Tibial artery (tissue), 4 donors: ENCODE measurements around the gene UFC1.

ENCODE experiments used
- DNase-seq, 2 donors: peaks; one replicate each; pipeline ENCODE4 v3.0.0-alpha.2; 2019
- H3K27ac ChIP-seq, 2 donors: fragments of 200-600 bp; sonication (generic) in 1 of 2; 1 replicate in 1 of 2; 2 replicates in 1 of 2; pipeline ENCODE4 v1.5.1; 2018 to 2019; ENCODE audit warnings: mild to moderate bottlenecking in 1 of 2
- H3K27me3 ChIP-seq, 2 donors: fragments of 200-600 bp; sonication (generic) in 1 of 2; one replicate each; pipeline versions ENCODE4 v1.5.1 to v1.6.0; 2016 to 2019
- H3K36me3 ChIP-seq, 3 donors: fragments of 200-600 bp; sonication (generic) in 2 of 3; one replicate each; pipeline ENCODE4 v1.5.1; 2016 to 2019; ENCODE audit warnings: mild to moderate bottlenecking in 2 of 3
- H3K4me1 ChIP-seq, 4 donors: fragments of 200-600 bp; sonication (generic) in 2 of 4; 1 replicate in 3 of 4; 2 replicates in 1 of 4; pipeline ENCODE4 v1.5.1; 2016 to 2019
- H3K4me3 ChIP-seq, 2 donors: fragments of 200-600 bp; sonication (generic) in 1 of 2; 1 replicate in 1 of 2; 2 replicates in 1 of 2; pipeline ENCODE4 v1.5.1; 2018 to 2019; ENCODE audit warnings: mild to moderate bottlenecking in 2 of 2
- H3K9me3 ChIP-seq, 3 donors: fragments of 200-600 bp; sonication (generic) in 1 of 3; one replicate each; pipeline ENCODE4 v1.5.1; 2016 to 2019
- intact Hi-C: fragments of 100-400 bp; cut with DNase I; formaldehyde crosslinking; loops from one replicate; pipeline ENCODE4 v1.15.0; 2023; ENCODE audit warnings: low total_unique reads
- TF ChIP-seq, protein P1 (sequence below), 2 experiments: fragments of 200-600 bp in 1 of 2; fragments of 450-650 bp in 1 of 2; IDR thresholded peaks; one replicate each; pipeline ENCODE4 v1.5.1; 2017 to 2019; ENCODE audit warnings: antibody characterized with exemption in 2 of 2, mild to moderate bottlenecking in 1 of 2, moderate library complexity in 1 of 2

UFC1 gene

GRCh38 chr1:161121042-161121650 is 32.6 kb upstream of the UFC1 start:
- Histone ChIP-seq H3K27ac (no peak overlapping the region), H3K27me3 (no peaks in the 10 kb centered on the region), H3K4me3 (no peak overlapping the region), H3K36me3 (peaks cover 38 to 66% (median 60%) of the 10 kb centered on the region in 3 donors), H3K9me3 (no peaks in the 10 kb centered on the region), H3K4me1 (peaks cover 0 to 37% (median 29%) of the 10 kb centered on the region in 4 donors)
- TF ChIP-seq, protein P1, sequence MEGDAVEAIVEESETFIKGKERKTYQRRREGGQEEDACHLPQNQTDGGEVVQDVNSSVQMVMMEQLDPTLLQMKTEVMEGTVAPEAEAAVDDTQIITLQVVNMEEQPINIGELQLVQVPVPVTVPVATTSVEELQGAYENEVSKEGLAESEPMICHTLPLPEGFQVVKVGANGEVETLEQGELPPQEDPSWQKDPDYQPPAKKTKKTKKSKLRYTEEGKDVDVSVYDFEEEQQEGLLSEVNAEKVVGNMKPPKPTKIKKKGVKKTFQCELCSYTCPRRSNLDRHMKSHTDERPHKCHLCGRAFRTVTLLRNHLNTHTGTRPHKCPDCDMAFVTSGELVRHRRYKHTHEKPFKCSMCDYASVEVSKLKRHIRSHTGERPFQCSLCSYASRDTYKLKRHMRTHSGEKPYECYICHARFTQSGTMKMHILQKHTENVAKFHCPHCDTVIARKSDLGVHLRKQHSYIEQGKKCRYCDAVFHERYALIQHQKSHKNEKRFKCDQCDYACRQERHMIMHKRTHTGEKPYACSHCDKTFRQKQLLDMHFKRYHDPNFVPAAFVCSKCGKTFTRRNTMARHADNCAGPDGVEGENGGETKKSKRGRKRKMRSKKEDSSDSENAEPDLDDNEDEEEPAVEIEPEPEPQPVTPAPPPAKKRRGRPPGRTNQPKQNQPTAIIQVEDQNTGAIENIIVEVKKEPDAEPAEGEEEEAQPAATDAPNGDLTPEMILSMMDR (IDR thresholded peaks at IDR 0.05) = no peak
- no peak for DNase-seq
- intact Hi-C loops = no loop called here

DNA sequence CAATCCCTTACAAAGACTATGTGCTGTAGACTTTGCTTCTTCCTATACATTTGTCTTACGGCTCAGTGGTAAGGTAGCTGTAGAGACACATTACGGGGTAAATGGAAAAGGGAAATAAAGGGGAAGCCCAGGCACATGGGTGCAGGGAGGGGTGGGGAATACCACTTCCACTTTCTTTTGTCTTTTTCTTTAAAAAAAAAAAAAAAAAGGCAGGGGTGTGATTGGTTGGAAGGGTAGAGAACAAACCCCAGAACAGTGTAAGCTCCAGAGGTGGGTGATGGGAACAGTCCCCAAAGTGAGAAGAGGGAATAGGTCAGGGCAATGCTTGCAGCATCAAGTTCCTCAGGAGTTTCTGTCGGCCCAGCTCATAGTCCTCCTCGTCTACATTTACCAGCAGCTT is 31.9 kb upstream of the UFC1 start:
- Histone ChIP-seq H3K36me3 (peaks cover 38 to 73% (median 66%) of the 10 kb centered on the region in 3 donors), H3K4me1 (peaks cover 0 to 30% (median 22%) of the 10 kb centered on the region in 4 donors), H3K4me3 (no peak overlapping the region), H3K27me3 (no peaks in the 10 kb centered on the region), H3K9me3 (no peaks in the 10 kb centered on the region), H3K27ac (no peak overlapping the region)
- TF ChIP-seq, protein P1 (IDR thresholded peaks at IDR 0.05) = no peak
- intact Hi-C loops = no loop called here
- no peak for DNase-seq

- no peak for DNase-seq
- Histone ChIP-seq H3K9me3 (no peaks in the 10 kb centered on the region), H3K4me1 (peaks cover 0 to 27% (median 20%) of the 10 kb centered on the region in 4 donors), H3K4me3 (no peak overlapping the region), H3K27ac (no peak overlapping the region), H3K27me3 (no peaks in the 10 kb centered on the region), H3K36me3 (peaks cover 38 to 84% (median 78%) of the 10 kb centered on the region in 3 donors)
- intact Hi-C loops = no loop called here
- TF ChIP-seq, protein P1 (IDR thresholded peaks at IDR 0.05) = no peak
Measured at GRCh38 chr1:161122967-161123366, 30.8 kb upstream of the UFC1 start.

DNA sequence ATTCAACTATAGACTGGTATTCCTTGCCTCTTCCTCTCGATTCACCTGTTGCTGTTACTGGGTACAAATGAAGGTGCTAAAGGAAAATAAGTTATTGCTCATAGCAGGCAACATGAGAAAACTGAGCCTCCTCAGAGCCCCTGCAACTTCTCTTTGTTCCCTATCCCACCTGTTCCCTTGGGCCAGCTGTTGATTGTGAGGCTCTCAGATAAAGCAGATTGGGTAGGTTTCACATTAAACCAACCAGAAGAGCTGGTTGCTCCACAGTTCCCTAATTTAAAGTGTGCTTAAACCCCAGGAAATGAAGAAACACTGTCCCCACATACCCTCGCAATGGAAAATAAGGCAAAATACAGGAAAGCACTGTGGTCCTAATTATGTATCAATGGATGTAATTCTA is 26.1 kb upstream of the UFC1 start:
- intact Hi-C loops = no loop called here
- H3K9me3 ChIP-seq = no peaks in the 10 kb centered on the region

GRCh38 chr1:161128591-161129420 is 25.0 kb upstream of the UFC1 start:
- intact Hi-C loops = no loop called here
- DNase-seq = no peak
- no peaks in the 10 kb centered on the region for H3K9me3 ChIP-seq
- no peak overlapping the region for H3K27ac ChIP-seq
- peaks cover 0 to 52% (median 33%) of the 10 kb centered on the region in 4 donors for H3K4me1 ChIP-seq
- H3K27me3 ChIP-seq = no peaks in the 10 kb centered on the region
- TF ChIP-seq, protein P1 (IDR thresholded peaks at IDR 0.05) = no peak
- H3K36me3 ChIP-seq = peaks cover 21 to 61% (median 52%) of the 10 kb centered on the region in 3 donors
- H3K4me3 ChIP-seq = no peak overlapping the region

More for the DNA sequence above, 26.1 kb upstream of the UFC1 start:
- DNase-seq = no peak
- Histone ChIP-seq H3K27ac (no peak overlapping the region), H3K36me3 (peaks cover 31 to 72% (median 64%) of the 10 kb centered on the region in 3 donors), H3K27me3 (no peaks in the 10 kb centered on the region), H3K4me3 (no peak overlapping the region), H3K4me1 (peaks cover 0 to 48% (median 28%) of the 10 kb centered on the region in 4 donors)
- TF ChIP-seq, protein P1 (IDR thresholded peaks at IDR 0.05) = no peak
